ENCODE measurements around the gene KRT76.
"Not testable (repeated sequence)": the region's sequence is repeated elsewhere in the genome, so short reads cannot be mapped to it uniquely, and the experiment has no call there.

KRT76 gene

GRCh38 chr12:52797529-52797894 is 20.4 kb upstream of the KRT76 start:
- no peak for DNase-seq (ENCODE audit: low read depth, low spot score)

- no peak for DNase-seq (ENCODE audit: low read depth, low spot score)
Observed at GRCh38 chr12:52796839-52797528, 19.8 kb upstream of the KRT76 start.

- no peak for DNase-seq (ENCODE audit: low read depth, low spot score)
Observed at GRCh38 chr12:52796429-52796794, 19.3 kb upstream of the KRT76 start.

GRCh38 chr12:52795694-52796428 is 18.7 kb upstream of the KRT76 start, which contains the start of gene KRT3:
Gene KRT3, minus strand, starts transcription at chr12:52796117. Its CDS starts 75 bp downstream, at chr12:52796042.
- no peak for DNase-seq (ENCODE audit: low read depth, low spot score)

GRCh38 chr12:52795332-52795674 is 18.2 kb upstream of the KRT76 start:
- not testable (repeated sequence) for DNase-seq (ENCODE audit: low read depth, low spot score)

- no peak for DNase-seq (ENCODE audit: low read depth, low spot score)
Observed at GRCh38 chr12:52794479-52795331, 17.6 kb upstream of the KRT76 start.

GRCh38 chr12:52792185-52793029 is 15.3 kb upstream of the KRT76 start:
- DNase-seq (ENCODE audit: low read depth, low spot score): no peak

- DNase-seq (ENCODE audit: low read depth, low spot score): no peak
Observed at GRCh38 chr12:52791271-52792184, 14.4 kb upstream of the KRT76 start.

- no peak for DNase-seq (ENCODE audit: low read depth, low spot score)
Observed at GRCh38 chr12:52790427-52791270, 13.5 kb upstream of the KRT76 start.

GRCh38 chr12:52789637-52790426 is 12.7 kb upstream of the KRT76 start:
- DNase-seq (ENCODE audit: low read depth, low spot score): peak; percentile 54

- no peak for DNase-seq (ENCODE audit: low read depth, low spot score)
Observed at GRCh38 chr12:52788876-52789636, 11.9 kb upstream of the KRT76 start.

GRCh38 chr12:52788192-52788875 is 11.2 kb upstream of the KRT76 start:
- DNase-seq (ENCODE audit: low read depth, low spot score): no peak

- no peak for DNase-seq (ENCODE audit: low read depth, low spot score)
Observed at GRCh38 chr12:52787324-52788191, 10.4 kb upstream of the KRT76 start.

GRCh38 chr12:52784909-52785308 is 7.8 kb upstream of the KRT76 start:
- DNase-seq (ENCODE audit: low read depth, low spot score): no peak

- no peak for DNase-seq (ENCODE audit: low read depth, low spot score)
Observed at GRCh38 chr12:52783563-52784316, 6.6 kb upstream of the KRT76 start.

GRCh38 chr12:52782502-52782901 is 5.4 kb upstream of the KRT76 start:
- no peak for DNase-seq (ENCODE audit: low read depth, low spot score)
